IPS-NIHi7 (cell line): ENCODE results near the gene MAP3K13.
"Not testable (repeated sequence)": the region's sequence is repeated elsewhere in the genome, so short reads cannot be mapped to it uniquely, and the experiment has no call there.

Experiments used
- DNase-seq: peaks from one replicate; pipeline ENCODE4 v3.0.0; 2012; ENCODE audit warnings: mixed read lengths; ENCODE audit errors: extremely low spot score

The MAP3K13 gene

GRCh38 chr3:185451432-185451831 lies 88.5 kb downstream of the MAP3K13 start:
- not testable (repeated sequence) for DNase-seq

- DNase-seq: no peak
Measured at GRCh38 chr3:185457376-185457775, 94.4 kb downstream of the MAP3K13 start.

GRCh38 chr3:185460309-185460708 lies 97.4 kb downstream of the MAP3K13 start:
- no peak for DNase-seq

GRCh38 chr3:185460719-185461350 lies 97.9 kb downstream of the MAP3K13 start:
- DNase-seq: peak; percentile 38

- DNase-seq: no peak
Measured at GRCh38 chr3:185465471-185465870, 102.5 kb downstream of the MAP3K13 start.

- not testable (repeated sequence) for DNase-seq
Measured at GRCh38 chr3:185466123-185466522, 103.2 kb downstream of the MAP3K13 start.

GRCh38 chr3:185469542-185469941 lies 106.6 kb downstream of the MAP3K13 start:
- no peak for DNase-seq

GRCh38 chr3:185470323-185470722 lies 107.4 kb downstream of the MAP3K13 start:
- DNase-seq: peak; percentile 70

- no peak for DNase-seq
Measured at GRCh38 chr3:185473290-185473815, 110.4 kb downstream of the MAP3K13 start.

- not testable (repeated sequence) for DNase-seq
Measured at GRCh38 chr3:185474922-185475321, 112.0 kb downstream of the MAP3K13 start.

GRCh38 chr3:185477316-185477715 lies 114.4 kb downstream of the MAP3K13 start:
- no peak for DNase-seq

- DNase-seq: no peak
Measured at GRCh38 chr3:185479373-185479945, 116.5 kb downstream of the MAP3K13 start.

GRCh38 chr3:185484296-185484695 lies 121.4 kb downstream of the MAP3K13 start:
- no peak for DNase-seq

GRCh38 chr3:185486394-185486793 lies 123.5 kb downstream of the MAP3K13 start:
- DNase-seq: no peak

GRCh38 chr3:185488465-185488864 lies 125.5 kb downstream of the MAP3K13 start:
- no peak for DNase-seq

GRCh38 chr3:185489462-185489861 lies 126.5 kb downstream of the MAP3K13 start:
- no peak for DNase-seq

GRCh38 chr3:185490241-185490640 lies 127.3 kb downstream of the MAP3K13 start:
- no peak for DNase-seq

GRCh38 chr3:185498503-185499396 lies 135.8 kb downstream of the MAP3K13 start, which contains the start of gene TMEM41A:
TMEM41A (minus strand) TSS chr3:185499035; CDS start chr3:185498961, 74 bp downstream.
- DNase-seq: peak; percentile 100

- no peak for DNase-seq
Measured at GRCh38 chr3:185502987-185503386, 140.1 kb downstream of the MAP3K13 start.

GRCh38 chr3:185503521-185503920 lies 140.6 kb downstream of the MAP3K13 start:
- DNase-seq: no peak

- no peak for DNase-seq
Measured at GRCh38 chr3:185504636-185505035, 141.7 kb downstream of the MAP3K13 start.

GRCh38 chr3:185507883-185508282 lies 144.9 kb downstream of the MAP3K13 start:
- no peak for DNase-seq
